SK-N-MC (cell line): ENCODE data around the gene ROPN1L.
"Not testable (repeated sequence)": the region's sequence is repeated elsewhere in the genome, so short reads cannot be mapped to it uniquely, and the experiment has no call there.

Source experiments
- EZH2 ChIP-seq: fragments of 200-600 bp; sonication (generic); IDR thresholded peaks from one replicate; pipeline ENCODE4 v1.6.1; 2017; ENCODE audit warnings: antibody characterized with exemption
- FOXP2 ChIP-seq: optimal IDR thresholded peaks from 2 replicates; pipeline ENCODE3; 2011; ENCODE audit warnings: mild to moderate bottlenecking, moderate library complexity; ENCODE audit not compliant: insufficient read depth; ENCODE audit errors: extremely low read length, control extremely low read depth

DNA sequence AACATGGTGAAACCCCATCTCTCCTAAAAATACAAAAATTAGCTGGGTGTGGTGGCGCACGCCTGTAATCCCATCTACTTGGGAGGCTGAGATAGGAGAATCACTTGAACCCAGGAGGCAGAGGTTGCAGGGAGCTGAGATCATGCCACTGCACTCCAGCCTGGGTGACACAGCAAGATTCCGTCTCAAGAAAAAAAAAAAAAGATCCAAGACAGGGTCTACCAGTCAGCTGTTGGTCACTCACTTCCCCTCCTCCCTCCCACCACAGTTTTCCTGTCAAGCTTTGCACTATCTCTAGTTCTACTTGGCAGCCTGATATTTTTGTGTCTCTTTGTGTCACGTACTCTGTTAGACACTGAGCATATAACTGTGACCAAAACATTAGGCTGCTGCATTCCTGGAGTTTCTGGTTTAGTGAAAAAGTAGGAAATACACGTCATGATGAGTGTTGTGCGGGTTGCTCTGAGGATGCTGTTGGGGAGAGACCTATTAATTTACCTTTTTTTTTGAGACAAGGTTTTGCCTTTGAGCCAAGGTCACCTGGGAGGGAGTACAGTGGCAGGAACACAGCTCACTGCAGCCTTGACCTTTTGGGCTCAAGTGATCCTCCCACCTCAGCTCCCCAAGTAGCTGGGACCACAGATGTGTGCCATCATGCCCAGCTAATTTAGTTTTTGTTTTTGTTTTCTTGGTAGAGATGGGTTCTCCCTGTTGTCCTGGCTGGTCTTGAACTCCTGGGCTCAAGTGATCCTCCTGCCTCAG, 48.9 kb upstream of the ROPN1L start:
- not testable (repeated sequence) for TF ChIP-seq FOXP2, EZH2
